Neuronal stem cell (in vitro differentiated cells): ENCODE results near the gene SOD2. TPM values are rescaled to one million over a fixed set of nuclear protein-coding genes. Genes with fewer than 3 reads are reported as not detected.

ENCODE experiments used
- DNase-seq: peaks from one replicate; pipeline ENCODE4 v3.0.0-alpha.2; 2013; ENCODE audit warnings: low spot score
- H2AFZ ChIP-seq: one replicate; pipeline ENCODE4 v1.6.1; 2013; ENCODE audit warnings: mild to moderate bottlenecking, low read length, inconsistent platforms
- H2AK5ac ChIP-seq: 2 replicates; pipeline ENCODE4 v1.6.1; 2013; ENCODE audit warnings: low read depth, mild to moderate bottlenecking, inconsistent platforms, low read length, moderate library complexity, mixed read lengths
- H2BK120ac ChIP-seq: 2 replicates; pipeline ENCODE4 v1.6.1; 2013; ENCODE audit warnings: low read depth, mild to moderate bottlenecking, inconsistent platforms, low read length, moderate library complexity, mixed read lengths
- H2BK12ac ChIP-seq: one replicate; pipeline ENCODE4 v1.6.1; 2013; ENCODE audit warnings: low read length, inconsistent platforms
- H2BK15ac ChIP-seq: 2 replicates; pipeline ENCODE4 v1.6.1; 2013; ENCODE audit warnings: mild to moderate bottlenecking, low read length, inconsistent platforms, mixed read lengths
- H2BK5ac ChIP-seq: one replicate; pipeline ENCODE4 v1.6.1; 2013; ENCODE audit warnings: inconsistent platforms, mild to moderate bottlenecking, low read length, moderate library complexity
- H3K14ac ChIP-seq: one replicate; pipeline ENCODE4 v1.6.1; 2013; ENCODE audit warnings: low read length, inconsistent platforms
- H3K18ac ChIP-seq: 2 replicates; pipeline ENCODE4 v1.6.1; 2013; ENCODE audit warnings: low read length, inconsistent platforms
- H3K23ac ChIP-seq: 2 replicates; pipeline ENCODE4 v1.6.1; 2013; ENCODE audit warnings: low read depth, mild to moderate bottlenecking, mixed read lengths, low read length, inconsistent platforms; ENCODE audit not compliant: poor library complexity
- H3K27ac ChIP-seq: replicated peaks from 3 replicates; pipeline ENCODE4 v1.5.1; 2013; ENCODE audit warnings: low read length, inconsistent platforms
- H3K27me3 ChIP-seq, 3 experiments: 2 replicates each; pipeline ENCODE4 v1.6.1; 2013; ENCODE audit warnings: low read length in 3 of 3, mild to moderate bottlenecking in 2 of 3, inconsistent platforms in 1 of 3, low read depth in 1 of 3, mixed read lengths in 1 of 3, moderate library complexity in 1 of 3; ENCODE audit not compliant: control insufficient read depth in 3 of 3, insufficient read depth in 3 of 3
- H3K36me3 ChIP-seq, 2 donors: replicated peaks in 1 of 2; 2 replicates each; pipeline ENCODE4 v1.6.1; 2013; ENCODE audit warnings: low read length in 2 of 2; ENCODE audit not compliant: control insufficient read depth in 2 of 2, insufficient read depth in 2 of 2
- H3K4ac ChIP-seq: 2 replicates; pipeline ENCODE4 v1.6.1; 2013; ENCODE audit warnings: inconsistent platforms, mild to moderate bottlenecking, low read length, moderate library complexity
- H3K4me1 ChIP-seq, 2 donors: 1 replicate in 1 of 2; 2 replicates in 1 of 2; pipeline ENCODE4 v1.6.1; 2013; ENCODE audit warnings: low read length in 2 of 2, low read depth in 1 of 2; ENCODE audit not compliant: control insufficient read depth in 2 of 2, insufficient read depth in 1 of 2
- H3K4me2 ChIP-seq: one replicate; pipeline ENCODE4 v1.6.1; 2013; ENCODE audit warnings: mild to moderate bottlenecking, low read length, inconsistent platforms; ENCODE audit not compliant: insufficient read depth, poor library complexity, severe bottlenecking
- H3K4me3 ChIP-seq, 2 donors: 2 replicates each; pipeline ENCODE4 v1.5.1; 2013; ENCODE audit warnings: low read length in 2 of 2, mild to moderate bottlenecking in 2 of 2, inconsistent platforms in 1 of 2, moderate library complexity in 1 of 2
- H3K79me1 ChIP-seq: one replicate; pipeline ENCODE4 v1.6.1; 2013; ENCODE audit warnings: low read depth, mild to moderate bottlenecking, inconsistent platforms, low read length, moderate library complexity
- H3K9ac ChIP-seq: one replicate; pipeline ENCODE4 v1.6.1; 2013; ENCODE audit warnings: mild to moderate bottlenecking, low read depth, low read length, inconsistent platforms; ENCODE audit not compliant: poor library complexity
- H3K9me3 ChIP-seq, 2 donors: replicated peaks in 1 of 2; 2 replicates each; pipeline versions ENCODE3 to v1.6.1; 2013; ENCODE audit warnings: low read length in 2 of 2, mild to moderate bottlenecking in 2 of 2, inconsistent platforms in 1 of 2, low read depth in 1 of 2, mixed read lengths in 1 of 2, moderate library complexity in 1 of 2; ENCODE audit not compliant: control insufficient read depth in 2 of 2, insufficient read depth in 1 of 2
- H4K8ac ChIP-seq: one replicate; pipeline ENCODE4 v1.6.1; 2013; ENCODE audit warnings: low read depth, mild to moderate bottlenecking, inconsistent platforms, low read length, moderate library complexity
- H4K91ac ChIP-seq: one replicate; pipeline ENCODE4 v1.6.1; 2013; ENCODE audit warnings: low read length, low read depth, mild to moderate bottlenecking, inconsistent platforms; ENCODE audit not compliant: poor library complexity
- WGBS, 2 donors: extraction: QIAGEN DNeasy Blood & Tissue Kit; methylation state at CpG; one replicate each; pipeline ENCODE4 v1.1.7; 2013; ENCODE audit warnings: missing lambda C conversion rate in 2 of 2, mixed read lengths in 1 of 2; ENCODE audit not compliant: insufficient read length in 2 of 2, insufficient replicate concordance in 1 of 2; ENCODE audit errors: extremely low coverage in 2 of 2; 5-methylcytosine and 5-hydroxymethylcytosine counted together
- polyA plus RNA-seq, 2 experiments: library from polyadenylated mRNA; stranded (reverse); fragments of 200-250 nt; gene quantifications; one replicate each; pipeline ENCODE4 v1.2.3, GENCODE V29; 2013

Gene SOD2
- polyA plus RNA-seq (2013, experiment 1 of 2): 45.5 TPM
- polyA plus RNA-seq (2013, experiment 2 of 2): 42.6 TPM

DNA sequence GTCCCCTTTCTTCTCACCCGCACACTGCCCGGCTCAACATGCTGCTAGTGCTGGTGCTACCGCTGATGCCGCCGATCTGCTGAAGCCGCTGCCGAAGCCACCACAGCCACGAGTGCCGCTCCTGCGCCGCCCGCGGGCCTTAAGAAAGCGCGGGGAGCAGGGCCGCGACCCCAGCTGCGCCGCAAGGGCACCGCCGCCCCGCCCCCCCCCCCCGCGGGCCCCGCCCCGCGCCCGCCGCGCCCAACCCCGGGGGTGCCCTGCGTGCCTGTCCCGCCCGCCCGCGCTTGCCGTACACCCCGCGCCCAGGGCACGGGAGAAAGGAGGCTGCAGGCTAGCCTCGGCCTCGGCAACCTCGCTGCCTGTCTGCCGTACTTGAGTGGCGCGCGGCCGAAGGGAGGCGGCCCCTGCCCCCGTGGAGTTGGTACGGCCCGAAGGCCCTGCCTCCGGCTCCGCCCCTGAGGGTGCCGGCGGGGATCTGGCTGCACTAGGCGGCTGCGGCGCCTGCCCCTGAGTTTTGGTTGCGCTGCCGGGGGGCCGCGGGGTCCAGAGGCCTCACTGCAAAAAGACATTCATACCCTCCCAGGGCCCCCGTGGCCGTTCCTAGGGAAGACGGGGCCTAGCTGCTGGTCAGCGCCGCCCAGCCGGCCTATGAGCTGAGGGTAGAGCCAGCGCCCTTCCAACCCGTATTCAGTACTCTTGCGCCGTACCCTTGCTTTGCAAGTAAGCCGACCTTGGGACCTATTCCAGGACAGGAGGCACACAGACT, at the start of gene SOD2:
TSS of gene SOD2 (minus strand) at position 114 of the 766 bp plus-strand sequence. CDS start at position 40, 74 bp downstream.
- peak within 1 kb of the TSS; percentile 25 for H2BK120ac ChIP-seq
- no peaks in the 10 kb centered on the region for H3K9me3 ChIP-seq
- peak within 1 kb of the TSS; percentile 66 to 89 for H3K4me3 ChIP-seq
- H3K23ac ChIP-seq: peak within 1 kb of the TSS; percentile 98
- peak within 1 kb of the TSS; percentile 76 for H2BK5ac ChIP-seq
- peak within 1 kb of the TSS; percentile 100 for H3K18ac ChIP-seq
- H3K4me2 ChIP-seq: peak within 1 kb of the TSS; percentile 92
- H3K36me3 ChIP-seq: peaks cover 3 to 32% of the 10 kb centered on the region in 2 donors
- peak within 1 kb of the TSS; percentile 55 for H2BK15ac ChIP-seq
- H3K14ac ChIP-seq: peak within 1 kb of the TSS; percentile 100
- no peaks in the 10 kb centered on the region for H3K79me1 ChIP-seq
- peak; percentile 85 for DNase-seq
- WGBS, 2 donors: no CpG with 5 or more reads among the region's 74 CpGs
- H3K27me3 ChIP-seq: no peaks in the 10 kb centered on the region
- no peak within 1 kb of the TSS for H2AK5ac ChIP-seq
- H4K8ac ChIP-seq: no peak within 1 kb of the TSS
- no peak within 1 kb of the TSS for H3K4ac ChIP-seq
- H2AFZ ChIP-seq: peak within 1 kb of the TSS; percentile 93
- peak within 1 kb of the TSS; percentile 96 for H3K9ac ChIP-seq
- H2BK12ac ChIP-seq: no peak within 1 kb of the TSS
- peak within 1 kb of the TSS; percentile 92 for H3K27ac ChIP-seq
- no peak within 1 kb of the TSS for H4K91ac ChIP-seq
- H3K4me1 ChIP-seq: peaks cover 11 to 18% of the 10 kb centered on the region in 2 donors

DNA sequence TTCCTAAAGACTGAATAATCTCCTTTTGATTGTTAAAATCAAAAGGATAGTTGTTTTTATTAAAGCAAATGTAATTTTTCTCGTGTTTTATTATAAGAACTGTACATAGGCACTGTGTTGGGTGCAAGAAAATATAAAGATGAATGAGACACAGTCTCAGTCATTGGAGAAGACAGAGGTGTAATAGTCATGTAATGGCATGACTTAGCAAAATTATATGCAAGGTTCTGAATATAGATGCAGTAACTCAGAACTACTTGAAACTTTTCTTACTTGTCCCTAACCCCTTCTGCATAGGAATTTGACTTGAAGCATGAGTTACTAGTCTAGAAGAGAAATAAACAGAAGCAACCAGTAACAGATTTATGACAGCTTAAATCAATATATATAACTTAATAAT, 49.1 kb upstream of the SOD2 start:
- H3K9ac ChIP-seq: no peak overlapping the region
- H2BK5ac ChIP-seq: no peak overlapping the region
- no peak overlapping the region for H3K14ac ChIP-seq
- H3K79me1 ChIP-seq: peaks cover 3% of the 10 kb centered on the region
- H2BK120ac ChIP-seq: no peak overlapping the region
- H4K91ac ChIP-seq: no peak overlapping the region
- no peaks in the 10 kb centered on the region for H3K9me3 ChIP-seq
- no peak overlapping the region for H2BK12ac ChIP-seq
- H3K27ac ChIP-seq: no peak overlapping the region
- H3K27me3 ChIP-seq: no peaks in the 10 kb centered on the region
- no peak overlapping the region for H4K8ac ChIP-seq
- no peak overlapping the region for H3K4me3 ChIP-seq
- H3K36me3 ChIP-seq: peaks cover 28 to 100% of the 10 kb centered on the region in 2 donors
- no peak for DNase-seq
- no peak overlapping the region for H3K4me2 ChIP-seq
- no peak overlapping the region for H2AFZ ChIP-seq
- no peak overlapping the region for H3K18ac ChIP-seq
- H3K23ac ChIP-seq: no peak overlapping the region
- H3K4me1 ChIP-seq: no peaks in the 10 kb centered on the region
- H2BK15ac ChIP-seq: no peak overlapping the region
- no CpG with 5 or more reads among the region's 1 CpG for WGBS, 2 donors
- H2AK5ac ChIP-seq: no peak overlapping the region
- no peak overlapping the region for H3K4ac ChIP-seq

DNA sequence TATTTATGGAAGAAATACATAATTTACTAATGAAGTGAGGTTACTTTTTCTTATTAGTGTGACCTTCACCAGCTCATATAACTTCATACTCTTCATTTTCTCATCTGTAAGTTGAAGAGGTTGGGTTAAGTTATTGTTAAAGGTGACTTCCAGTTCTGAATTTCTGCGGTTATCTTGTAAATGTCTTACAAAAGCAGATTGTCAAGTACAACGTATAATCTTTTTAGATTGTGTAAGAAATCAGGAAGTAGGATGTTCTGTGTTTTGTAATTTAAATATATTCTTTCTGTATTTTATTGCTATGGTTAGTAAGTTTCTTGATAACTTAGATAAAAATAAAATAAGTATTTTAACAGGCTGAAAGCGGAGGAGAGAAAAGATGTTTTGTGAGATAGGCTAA, 46.3 kb upstream of the SOD2 start:
- H3K4me2 ChIP-seq: no peak overlapping the region
- no peak overlapping the region for H4K8ac ChIP-seq
- no peaks in the 10 kb centered on the region for H3K9me3 ChIP-seq
- no peak overlapping the region for H2BK5ac ChIP-seq
- H4K91ac ChIP-seq: no peak overlapping the region
- H3K4me3 ChIP-seq: no peak overlapping the region
- H3K36me3 ChIP-seq: peaks cover 14 to 96% of the 10 kb centered on the region in 2 donors
- H3K27me3 ChIP-seq: no peaks in the 10 kb centered on the region
- no peak overlapping the region for H3K9ac ChIP-seq
- H2AK5ac ChIP-seq: no peak overlapping the region
- H3K4ac ChIP-seq: no peak overlapping the region
- no peak overlapping the region for H2BK120ac ChIP-seq
- H3K4me1 ChIP-seq: no peaks in the 10 kb centered on the region
- H2BK12ac ChIP-seq: no peak overlapping the region
- H3K18ac ChIP-seq: no peak overlapping the region
- H2AFZ ChIP-seq: no peak overlapping the region
- H3K79me1 ChIP-seq: peaks cover 4% of the 10 kb centered on the region
- no peak overlapping the region for H3K27ac ChIP-seq
- H3K23ac ChIP-seq: no peak overlapping the region
- DNase-seq: no peak
- WGBS, 2 donors: no CpG with 5 or more reads among the region's 3 CpGs
- no peak overlapping the region for H2BK15ac ChIP-seq
- H3K14ac ChIP-seq: no peak overlapping the region

DNA sequence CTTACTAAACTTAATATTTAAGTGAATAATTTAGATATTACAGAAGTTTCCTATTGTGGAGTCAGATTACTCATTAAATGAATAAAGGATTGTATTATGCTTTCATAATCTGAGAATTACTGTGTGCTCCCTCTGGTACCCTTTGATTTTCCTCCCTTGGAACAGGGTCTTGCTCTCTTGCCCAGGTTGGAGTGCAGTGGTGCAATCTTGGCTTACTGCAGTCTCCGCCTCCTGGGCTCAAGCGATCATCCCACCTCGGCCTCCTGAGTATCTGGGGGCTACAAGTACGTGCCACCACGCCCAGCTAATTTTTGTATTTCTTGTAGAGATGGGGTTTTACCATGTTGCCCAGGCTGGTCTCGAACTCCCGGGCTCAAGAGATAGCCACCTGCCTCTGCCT, 43.9 kb upstream of the SOD2 start:
- no peak overlapping the region for H3K4me2 ChIP-seq
- H3K27me3 ChIP-seq: no peaks in the 10 kb centered on the region
- peak overlapping the region; percentile 43 for H4K8ac ChIP-seq
- H3K4ac ChIP-seq: no peak overlapping the region
- H3K18ac ChIP-seq: no peak overlapping the region
- peaks cover 7 to 96% of the 10 kb centered on the region in 2 donors for H3K36me3 ChIP-seq
- H3K14ac ChIP-seq: no peak overlapping the region
- H3K79me1 ChIP-seq: peaks cover 4% of the 10 kb centered on the region
- H3K23ac ChIP-seq: no peak overlapping the region
- H2BK15ac ChIP-seq: no peak overlapping the region
- H2BK12ac ChIP-seq: no peak overlapping the region
- H2AK5ac ChIP-seq: no peak overlapping the region
- H3K4me1 ChIP-seq: no peaks in the 10 kb centered on the region
- H2BK120ac ChIP-seq: no peak overlapping the region
- no peak overlapping the region for H3K27ac ChIP-seq
- no peak overlapping the region for H4K91ac ChIP-seq
- no peak overlapping the region for H3K4me3 ChIP-seq
- H3K9me3 ChIP-seq: peaks cover 0 to 3% of the 10 kb centered on the region in 2 donors
- H2BK5ac ChIP-seq: no peak overlapping the region
- no CpG with 5 or more reads among the region's 7 CpGs for WGBS, 2 donors
- H2AFZ ChIP-seq: no peak overlapping the region
- no peak for DNase-seq
- no peak overlapping the region for H3K9ac ChIP-seq
